SH-SY5Y (cell line): Measurements from ENCODE around the gene GSS.

Source experiments
- GATA2 ChIP-seq: IDR thresholded peaks from 2 replicates; pipeline ENCODE4 v1.6.1; 2011; ENCODE audit warnings: mild to moderate bottlenecking, low read depth, low read length
- GATA3 ChIP-seq: IDR thresholded peaks from 2 replicates; pipeline ENCODE4 v1.6.1; 2011; ENCODE audit warnings: low read depth, mild to moderate bottlenecking, low read length, moderate library complexity

- TF ChIP-seq GATA3 = no peak
- no peak for TF ChIP-seq GATA2
Observed at GRCh38 chr20:34931771-34932170, 23.8 kb downstream of the GSS start.
